Activated naive CD8-positive, alpha-beta T cell treated with anti-CD3 and anti-CD28 coated beads, Interleukin-2, amount 50 U/mL, for 24 hours (primary cell): ENCODE measurements around the gene ETFRF1.

ENCODE experiments used
- ATAC-seq: fragments of 150-1000 bp; cut with Tn5 transposase; one replicate; pipeline ENCODE4 v1.10.0; 2021
- DNase-seq: peaks from one replicate; pipeline ENCODE4 v3.0.0; 2021
- H3K27ac Mint-ChIP-seq: one replicate; pipeline ENCODE4 v1.8.0; 2021; ENCODE audit warnings: mild to moderate bottlenecking, mixed read lengths
- H3K27me3 Mint-ChIP-seq: one replicate; pipeline ENCODE4 v1.8.0; 2021; ENCODE audit warnings: mixed read lengths
- H3K36me3 Mint-ChIP-seq: one replicate; pipeline ENCODE4 v1.8.0; 2021; ENCODE audit warnings: low read depth, mixed read lengths
- H3K4me1 Mint-ChIP-seq: one replicate; pipeline ENCODE4 v1.8.0; 2021; ENCODE audit warnings: mixed read lengths
- H3K4me3 Mint-ChIP-seq: one replicate; pipeline ENCODE4 v1.8.0; 2021; ENCODE audit warnings: mild to moderate bottlenecking, moderate library complexity, mixed read lengths
- H3K9me3 Mint-ChIP-seq: one replicate; pipeline ENCODE4 v1.8.0; 2021; ENCODE audit warnings: mixed read lengths

The ETFRF1 gene

DNA sequence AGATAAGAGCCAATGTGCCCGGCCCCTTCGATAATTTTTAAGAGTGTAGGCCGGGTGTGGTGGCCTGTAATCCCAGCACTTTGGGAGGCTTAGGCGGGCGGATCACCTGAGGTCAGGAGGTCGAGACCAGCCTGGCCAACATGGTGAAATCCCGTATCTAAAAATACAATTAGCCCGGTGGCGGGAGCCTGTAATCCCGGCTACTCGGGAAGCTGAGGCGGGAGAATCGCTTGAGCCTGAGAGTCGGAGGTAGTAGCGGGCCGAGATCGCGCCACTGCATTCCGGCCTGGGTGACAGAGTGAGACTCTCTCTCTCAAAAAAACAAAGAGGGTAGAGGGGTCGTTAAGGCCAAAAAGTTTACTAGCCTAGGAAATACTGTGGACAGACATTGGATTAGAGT, 53.1 kb downstream of the ETFRF1 start:
- Mint-ChIP-seq H3K4me1 (peaks cover 57% of the 10 kb centered on the region), H3K27ac (no peak overlapping the region), H3K9me3 (peaks cover 4% of the 10 kb centered on the region), H3K36me3 (peaks cover 23% of the 10 kb centered on the region), H3K4me3 (peak overlapping the region; percentile 26), H3K27me3 (no peaks in the 10 kb centered on the region)
- ATAC-seq (no peak), DNase-seq (no peak)

DNA sequence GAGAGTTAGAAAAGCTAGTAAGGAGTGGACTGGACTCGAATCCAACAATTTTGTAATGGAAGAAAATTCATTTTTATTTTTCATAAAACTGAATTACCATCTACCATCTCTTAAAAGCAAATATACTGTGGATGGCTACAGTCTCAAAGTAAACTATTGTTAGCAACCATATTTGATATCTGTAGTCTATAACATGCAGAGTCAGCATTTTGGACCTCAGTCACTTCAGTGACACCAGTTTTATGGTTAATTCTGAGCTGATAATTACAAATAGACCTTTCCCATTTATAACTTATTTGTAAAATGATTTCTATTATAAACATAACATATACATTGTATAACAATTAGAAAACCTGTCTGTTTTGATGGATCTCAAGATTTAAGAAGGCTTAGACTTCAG, 53.7 kb downstream of the ETFRF1 start:
- Mint-ChIP-seq H3K9me3 (peaks cover 4% of the 10 kb centered on the region), H3K27ac (no peak overlapping the region), H3K27me3 (no peaks in the 10 kb centered on the region), H3K4me3 (peak overlapping the region; percentile 93), H3K4me1 (peaks cover 57% of the 10 kb centered on the region), H3K36me3 (peaks cover 22% of the 10 kb centered on the region)
- DNase-seq (no peak), ATAC-seq (no peak)

DNA sequence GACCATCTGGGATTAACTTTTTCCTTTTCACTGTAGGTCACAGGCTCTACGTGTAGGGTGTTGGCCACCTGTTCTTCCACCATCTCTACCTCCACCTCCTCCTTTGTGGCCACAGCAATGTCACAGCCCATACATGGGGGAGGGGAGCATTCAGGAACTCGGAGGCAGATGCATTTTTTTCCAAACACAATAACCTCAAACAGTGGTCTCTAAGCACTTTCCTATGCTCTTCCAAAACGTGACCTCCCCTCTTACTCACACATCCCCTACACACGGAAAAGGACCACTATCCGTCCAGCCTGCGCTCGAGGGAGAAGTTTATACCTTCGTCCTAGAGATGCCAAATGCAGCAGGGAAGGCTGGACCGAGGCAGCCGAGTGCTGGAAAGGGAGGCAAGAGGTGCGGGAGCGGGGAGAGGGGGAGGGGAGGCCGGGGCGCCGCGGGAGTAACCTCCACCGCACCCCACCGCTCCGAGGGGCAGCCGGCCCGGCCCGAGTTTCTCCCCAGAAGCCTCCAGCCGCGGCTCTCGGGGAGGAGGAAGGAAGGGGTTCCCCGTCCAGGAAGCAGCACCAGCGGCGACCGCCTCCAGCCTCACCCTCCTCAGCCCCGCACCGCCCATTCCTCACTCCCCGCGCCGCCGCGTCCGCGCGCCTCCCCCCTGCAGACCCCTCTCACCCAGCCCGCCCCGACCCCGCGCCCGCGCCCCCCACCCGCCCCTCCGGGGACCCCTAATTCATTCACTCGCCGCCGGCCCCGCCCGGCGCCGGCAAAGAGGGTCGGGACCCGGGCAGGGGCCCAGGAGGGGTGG, 55.1 kb downstream of the ETFRF1 start:
- H3K27me3 Mint-ChIP-seq = no peaks in the 10 kb centered on the region
- peaks cover 50% of the 10 kb centered on the region for H3K4me1 Mint-ChIP-seq
- H3K9me3 Mint-ChIP-seq = peaks cover 4% of the 10 kb centered on the region
- peak overlapping the region; percentile 89 for H3K27ac Mint-ChIP-seq
- H3K36me3 Mint-ChIP-seq = peaks cover 15% of the 10 kb centered on the region
- peak; percentile 39 for ATAC-seq
- DNase-seq = peak; percentile 54
- H3K4me3 Mint-ChIP-seq = peak overlapping the region; percentile 93

DNA sequence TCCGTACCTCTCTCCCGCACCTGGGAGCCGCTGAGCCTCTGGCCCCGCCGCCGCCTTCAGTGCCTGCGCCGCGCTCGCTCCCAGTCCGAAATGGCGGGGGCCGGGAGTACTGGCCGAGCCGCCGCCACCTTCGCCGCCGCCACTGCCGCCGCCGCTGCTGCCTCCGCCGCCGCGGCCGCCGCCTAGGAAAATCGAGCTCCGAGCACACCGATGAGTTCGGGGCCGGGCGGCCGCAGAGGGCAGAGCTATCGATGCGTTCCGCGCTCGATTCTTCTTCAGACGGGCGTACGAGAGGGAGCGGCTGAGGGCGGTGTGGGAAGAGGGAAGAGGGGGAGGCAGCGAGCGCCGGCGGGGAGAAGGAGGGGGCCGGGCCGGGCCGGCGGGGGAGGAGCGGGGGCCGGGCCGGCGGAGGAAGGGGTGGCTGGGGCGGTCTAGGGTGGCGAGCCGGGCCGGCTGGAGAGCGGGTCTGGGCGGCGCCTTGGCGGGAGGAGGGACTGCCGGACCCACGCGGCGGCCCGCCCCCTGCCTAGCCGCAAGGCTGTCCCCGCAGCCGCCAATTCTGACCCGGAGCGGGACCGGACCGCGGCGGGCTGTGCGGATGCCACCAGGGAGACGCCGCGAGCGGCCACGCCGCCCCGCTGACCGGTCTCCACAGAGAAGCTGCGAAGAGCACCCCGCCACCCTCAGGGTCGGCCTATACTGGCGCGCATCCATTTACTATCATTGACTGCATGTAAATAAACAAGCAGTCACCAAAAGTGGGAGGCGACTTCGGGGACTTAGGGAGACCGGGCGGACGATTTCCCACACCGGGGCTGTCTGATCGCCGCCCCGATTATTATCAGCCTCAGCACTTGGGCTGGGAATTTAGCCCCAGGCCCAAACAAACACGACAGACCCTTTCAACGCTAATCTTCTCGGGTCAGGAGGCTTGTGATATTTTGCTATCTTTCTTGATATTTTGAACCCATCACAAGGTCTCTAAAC, 56.0 kb downstream of the ETFRF1 start, which contains the start of gene KRAS:
Gene KRAS, minus strand, starts transcription at position 186 of the 987 bp plus-strand sequence.
- DNase-seq = peak; percentile 91
- H3K27me3 Mint-ChIP-seq = no peaks in the 10 kb centered on the region
- peak; percentile 83 for ATAC-seq
- H3K4me1 Mint-ChIP-seq = peaks cover 45% of the 10 kb centered on the region
- H3K36me3 Mint-ChIP-seq = peaks cover 7% of the 10 kb centered on the region
- no peaks in the 10 kb centered on the region for H3K9me3 Mint-ChIP-seq
- peak within 1 kb of the TSS; percentile 89 for H3K27ac Mint-ChIP-seq
- peak within 1 kb of the TSS; percentile 93 for H3K4me3 Mint-ChIP-seq

DNA sequence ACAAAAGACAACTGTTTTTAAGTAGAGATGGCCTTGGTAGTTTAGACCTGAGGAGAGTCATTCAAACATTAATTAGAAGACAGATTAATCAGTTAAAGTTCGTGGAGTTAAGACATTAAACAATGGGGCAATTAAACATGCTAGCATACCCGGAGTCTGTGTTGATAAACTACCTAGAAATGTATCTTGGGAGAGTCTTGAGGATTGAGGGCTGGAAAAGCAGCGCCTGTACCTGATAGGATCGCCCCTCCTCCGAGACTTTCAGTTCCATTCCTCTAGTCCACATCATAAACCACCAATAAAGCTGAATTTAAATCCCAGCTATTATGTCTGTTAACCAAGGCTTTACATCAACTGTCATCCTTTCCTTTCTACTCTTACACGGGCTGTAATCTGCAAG, 56.7 kb downstream of the ETFRF1 start:
- H3K9me3 Mint-ChIP-seq = no peaks in the 10 kb centered on the region
- peaks cover 45% of the 10 kb centered on the region for H3K4me1 Mint-ChIP-seq
- peaks cover 7% of the 10 kb centered on the region for H3K36me3 Mint-ChIP-seq
- peak overlapping the region; percentile 93 for H3K4me3 Mint-ChIP-seq
- no peaks in the 10 kb centered on the region for H3K27me3 Mint-ChIP-seq
- ATAC-seq (no peak), DNase-seq (no peak)
- H3K27ac Mint-ChIP-seq = peak overlapping the region; percentile 39

DNA sequence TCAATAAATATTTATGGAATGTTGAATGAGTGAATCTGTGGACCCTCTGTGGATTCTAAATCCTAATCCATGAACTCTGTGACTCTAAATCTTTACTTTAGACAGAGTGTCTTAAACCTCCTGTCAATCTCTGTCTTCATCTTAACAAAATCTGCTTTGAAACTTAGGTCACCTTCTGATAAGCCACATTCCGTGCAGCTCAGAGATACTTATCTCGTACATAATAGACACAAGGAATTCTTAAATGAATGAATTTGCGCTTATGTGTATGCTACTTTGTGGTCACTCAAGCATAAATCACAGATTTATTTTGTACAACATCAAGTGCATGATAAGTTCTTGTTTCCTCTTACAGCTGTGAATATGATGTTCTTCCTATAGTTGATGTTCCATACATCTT, 57.9 kb downstream of the ETFRF1 start:
- Mint-ChIP-seq H3K27me3 (no peaks in the 10 kb centered on the region), H3K9me3 (no peaks in the 10 kb centered on the region), H3K36me3 (no peaks in the 10 kb centered on the region), H3K4me1 (peaks cover 38% of the 10 kb centered on the region), H3K27ac (no peak overlapping the region), H3K4me3 (no peak overlapping the region)
- DNase-seq (no peak), ATAC-seq (no peak)

DNA sequence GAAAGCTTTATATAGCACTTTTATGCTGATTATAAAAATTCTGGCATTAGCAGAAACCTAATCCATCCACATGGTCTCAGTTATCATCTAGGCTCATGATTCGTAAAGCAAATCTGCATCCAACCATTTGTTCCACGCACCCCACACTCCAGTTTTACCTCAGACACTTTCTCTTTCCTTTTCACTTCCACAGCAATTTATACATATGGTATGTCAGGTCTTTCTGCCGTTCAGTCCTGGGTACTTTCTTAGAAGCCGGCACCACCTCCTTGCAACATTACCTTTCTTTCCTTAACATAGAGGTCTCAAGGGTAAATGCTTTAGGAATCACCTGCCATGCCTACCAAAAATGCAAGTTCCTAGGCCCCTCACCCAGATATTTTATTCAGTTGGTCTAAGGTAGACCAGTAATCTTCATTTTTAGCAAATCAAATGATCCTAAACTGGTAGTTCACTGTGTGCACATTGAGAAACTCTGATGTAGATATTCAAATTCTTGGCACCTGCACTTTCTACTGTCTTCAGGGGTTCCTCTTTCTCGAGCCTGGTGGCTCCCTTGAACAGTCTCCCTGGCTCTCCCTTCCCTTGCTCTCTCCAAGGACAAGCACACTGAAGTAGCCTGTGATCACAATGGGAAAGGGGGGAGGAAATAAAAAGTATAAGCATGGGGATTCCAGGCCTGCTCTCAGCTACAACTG, 58.5 kb downstream of the ETFRF1 start:
- Mint-ChIP-seq H3K4me1 (peaks cover 36% of the 10 kb centered on the region), H3K27me3 (no peaks in the 10 kb centered on the region), H3K27ac (no peak overlapping the region), H3K9me3 (no peaks in the 10 kb centered on the region), H3K4me3 (peak overlapping the region; percentile 2), H3K36me3 (no peaks in the 10 kb centered on the region)
- ATAC-seq (no peak), DNase-seq (no peak)

DNA sequence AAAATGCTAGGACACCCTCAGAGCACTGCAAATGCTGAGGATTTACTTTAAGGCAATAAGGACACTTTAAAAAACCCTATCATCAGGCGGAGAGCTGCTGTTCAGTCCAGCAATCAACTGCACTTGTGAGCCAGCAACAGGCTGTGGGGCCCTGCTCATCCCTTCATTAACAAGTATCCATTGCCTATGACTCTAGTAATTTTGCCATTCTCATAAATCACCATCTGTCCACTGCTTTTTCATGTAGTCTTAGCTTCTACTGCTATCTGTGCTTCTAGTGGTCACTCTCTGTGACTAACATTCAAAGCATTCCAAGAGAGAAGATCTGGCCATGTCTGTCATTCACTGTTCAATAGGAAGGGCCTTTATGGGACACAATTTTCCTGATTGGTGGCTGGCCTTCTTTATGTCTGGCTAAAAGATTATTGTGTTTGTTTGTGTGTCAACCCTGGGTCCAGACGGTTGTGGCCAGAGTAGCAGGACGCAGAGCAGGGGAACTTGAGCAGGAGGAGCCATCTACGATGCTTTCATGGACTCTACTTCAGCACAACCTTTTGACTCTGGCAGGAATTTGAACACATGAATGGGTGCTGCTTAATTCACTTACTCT, 59.3 kb downstream of the ETFRF1 start:
- no peaks in the 10 kb centered on the region for H3K36me3 Mint-ChIP-seq
- H3K27ac Mint-ChIP-seq = no peak overlapping the region
- peaks cover 29% of the 10 kb centered on the region for H3K4me1 Mint-ChIP-seq
- H3K27me3 Mint-ChIP-seq = no peaks in the 10 kb centered on the region
- no peak for DNase-seq
- H3K9me3 Mint-ChIP-seq = no peaks in the 10 kb centered on the region
- ATAC-seq = no peak
- no peak overlapping the region for H3K4me3 Mint-ChIP-seq
